ENCODE results near the gene MOSPD3. TPM values are rescaled to one million over a fixed set of nuclear protein-coding genes. Genes with fewer than 3 reads are reported as not detected.

The MOSPD3 gene
- total RNA-seq, 6 experiments from 2014 or later, result 8.6 to 19.3 (median 13.9) TPM

DNA sequence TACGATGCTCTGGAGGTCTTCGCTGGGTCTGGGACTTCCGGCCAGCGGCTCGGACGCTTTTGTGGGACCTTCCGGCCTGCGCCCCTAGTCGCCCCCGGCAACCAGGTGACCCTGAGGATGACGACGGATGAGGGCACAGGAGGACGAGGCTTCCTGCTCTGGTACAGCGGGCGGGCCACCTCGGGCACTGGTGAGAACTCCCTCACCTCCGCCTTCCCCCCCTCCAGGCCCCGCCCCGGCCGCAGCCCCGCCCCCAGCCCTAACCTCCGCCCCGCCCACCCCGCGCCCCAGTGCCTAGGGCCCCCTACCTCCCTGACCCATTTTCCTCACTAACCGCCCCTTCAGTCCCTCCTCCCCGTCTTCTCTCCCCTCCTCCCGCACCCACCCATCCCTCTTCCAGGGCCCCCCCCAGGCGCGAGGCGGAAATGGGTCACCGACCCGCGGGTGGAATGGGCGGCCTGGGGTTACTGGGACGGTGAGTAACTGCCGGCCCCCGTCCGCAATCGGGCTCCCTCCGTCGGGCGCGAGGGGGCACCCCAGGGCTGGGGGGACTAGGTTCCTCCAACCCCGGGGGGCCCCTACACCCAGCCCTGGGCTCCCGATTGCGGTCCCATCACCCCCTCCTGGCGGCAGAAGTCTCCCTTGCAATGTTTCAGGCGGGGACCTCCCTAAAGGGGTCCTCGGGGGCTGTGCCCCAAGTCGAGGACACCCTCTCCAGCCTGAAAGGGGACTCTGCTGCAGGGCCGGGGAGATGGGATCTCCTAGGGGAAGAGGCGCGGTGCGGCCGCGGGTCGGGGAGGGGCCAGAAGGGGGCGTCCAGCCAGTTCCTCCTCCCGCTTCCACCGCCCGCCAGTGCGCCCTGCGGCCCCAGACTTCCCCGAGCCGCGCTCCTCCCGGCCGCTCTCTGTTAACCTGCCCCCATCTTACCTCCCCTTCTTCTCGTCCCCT is 8.0 kb upstream of the MOSPD3 start:
- Histone ChIP-seq H3K36me3 (no peaks in the 10 kb centered on the region), H3K4me3 (peak overlapping the region; percentile 61 to 70 (median 67)), H3K9me3 (no peaks in the 10 kb centered on the region), H3K27ac (peak overlapping the region; percentile 47 to 60 (median 59)), H3K27me3 (no peaks in the 10 kb centered on the region), H3K4me1 (peaks cover 0 to 23% (median 10%) of the 10 kb centered on the region in 4 donors)
- DNase-seq, result peak; percentile 84 to 85 (median 84)
- peak; percentile 20 for TF ChIP-seq POLR2A (IDR thresholded peaks at IDR 0.05)
- TF ChIP-seq, protein P1, sequence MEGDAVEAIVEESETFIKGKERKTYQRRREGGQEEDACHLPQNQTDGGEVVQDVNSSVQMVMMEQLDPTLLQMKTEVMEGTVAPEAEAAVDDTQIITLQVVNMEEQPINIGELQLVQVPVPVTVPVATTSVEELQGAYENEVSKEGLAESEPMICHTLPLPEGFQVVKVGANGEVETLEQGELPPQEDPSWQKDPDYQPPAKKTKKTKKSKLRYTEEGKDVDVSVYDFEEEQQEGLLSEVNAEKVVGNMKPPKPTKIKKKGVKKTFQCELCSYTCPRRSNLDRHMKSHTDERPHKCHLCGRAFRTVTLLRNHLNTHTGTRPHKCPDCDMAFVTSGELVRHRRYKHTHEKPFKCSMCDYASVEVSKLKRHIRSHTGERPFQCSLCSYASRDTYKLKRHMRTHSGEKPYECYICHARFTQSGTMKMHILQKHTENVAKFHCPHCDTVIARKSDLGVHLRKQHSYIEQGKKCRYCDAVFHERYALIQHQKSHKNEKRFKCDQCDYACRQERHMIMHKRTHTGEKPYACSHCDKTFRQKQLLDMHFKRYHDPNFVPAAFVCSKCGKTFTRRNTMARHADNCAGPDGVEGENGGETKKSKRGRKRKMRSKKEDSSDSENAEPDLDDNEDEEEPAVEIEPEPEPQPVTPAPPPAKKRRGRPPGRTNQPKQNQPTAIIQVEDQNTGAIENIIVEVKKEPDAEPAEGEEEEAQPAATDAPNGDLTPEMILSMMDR (IDR thresholded peaks at IDR 0.05), result peak; percentile 34 to 47 (median 41)
- ATAC-seq, result peak; percentile 69 to 72 (median 70)
- intact Hi-C loops (cut with DNase I), result no loop called here
- 2% methylated on average over 28 of the region's 70 CpGs for WGBS (ENCODE audit: insufficient coverage, low coverage, low lambda C conversion rate, missing lambda C conversion rate)

DNA sequence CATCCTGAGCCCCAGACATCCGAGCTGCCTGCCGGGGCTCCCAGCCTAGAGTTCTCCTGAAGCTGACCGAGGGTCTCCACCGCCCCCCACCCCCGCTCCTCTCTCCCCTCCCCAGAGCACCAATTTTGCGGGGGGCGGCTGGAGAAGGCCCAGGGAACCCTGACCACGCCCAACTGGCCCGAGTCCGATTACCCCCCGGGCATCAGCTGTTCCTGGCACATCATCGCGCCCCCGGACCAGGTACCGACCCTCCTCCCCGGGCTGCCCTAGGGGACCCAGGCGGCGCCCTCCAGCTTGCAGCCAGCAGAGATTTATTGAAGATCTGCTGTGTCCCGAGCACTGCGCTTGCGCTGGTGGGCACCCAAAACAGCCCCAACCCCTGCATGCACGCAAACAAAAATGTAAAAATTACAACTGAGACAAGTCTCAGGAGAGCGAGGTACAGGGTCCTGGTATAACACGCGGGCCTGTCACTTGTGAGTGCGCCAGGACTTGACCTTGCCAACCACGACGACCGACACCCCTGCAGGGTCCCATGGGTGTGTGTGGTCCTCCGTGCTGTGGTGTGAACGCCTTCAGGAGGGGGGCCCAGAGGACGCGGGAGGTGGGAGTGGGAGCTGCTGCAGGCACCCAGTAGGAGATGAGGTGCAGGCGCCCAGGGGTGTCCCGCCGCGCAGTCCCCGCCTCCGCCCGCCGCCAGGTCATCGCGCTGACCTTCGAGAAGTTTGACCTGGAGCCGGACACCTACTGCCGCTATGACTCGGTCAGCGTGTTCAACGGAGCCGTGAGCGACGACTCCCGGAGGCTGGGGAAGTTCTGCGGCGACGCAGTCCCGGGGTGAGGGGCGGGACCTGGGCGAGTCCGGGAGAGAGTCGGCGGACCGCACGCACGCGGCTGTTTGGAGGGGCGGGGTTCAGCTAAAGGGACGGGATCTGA is 7.1 kb upstream of the MOSPD3 start:
- Histone ChIP-seq H3K36me3 (no peaks in the 10 kb centered on the region), H3K4me3 (peak overlapping the region; percentile 61 to 70 (median 67)), H3K9me3 (no peaks in the 10 kb centered on the region), H3K27me3 (no peaks in the 10 kb centered on the region), H3K27ac (peak overlapping the region in 2 of 3 donors; percentile 59 to 60), H3K4me1 (peaks cover 0 to 23% (median 10%) of the 10 kb centered on the region in 4 donors)
- peak; percentile 77 to 84 (median 83) for DNase-seq
- ATAC-seq, result peak; percentile 33 to 51 (median 46)
- TF ChIP-seq, protein P1 (IDR thresholded peaks at IDR 0.05), result no peak
- TF ChIP-seq POLR2A (IDR thresholded peaks at IDR 0.05), result no peak
- 7% methylated on average over 17 of the region's 68 CpGs for WGBS (ENCODE audit: insufficient coverage, low coverage, low lambda C conversion rate, missing lambda C conversion rate)
- intact Hi-C loops (cut with DNase I), result no loop called here

DNA sequence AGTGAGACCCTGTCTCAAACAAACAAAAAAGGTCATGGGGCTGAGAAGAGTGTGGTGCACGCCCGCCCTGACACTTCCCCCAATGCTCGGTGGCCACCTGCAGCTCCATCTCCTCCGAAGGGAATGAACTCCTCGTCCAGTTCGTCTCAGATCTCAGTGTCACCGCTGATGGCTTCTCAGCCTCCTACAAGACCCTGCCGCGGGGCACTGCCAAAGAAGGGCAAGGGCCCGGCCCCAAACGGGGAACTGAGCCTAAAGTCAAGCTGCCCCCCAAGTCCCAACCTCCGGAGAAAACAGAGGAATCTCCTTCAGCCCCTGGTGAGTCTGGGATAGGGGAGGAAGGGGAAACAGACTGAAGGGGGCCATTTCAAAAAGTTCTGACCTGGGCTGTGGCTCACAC is 6.0 kb upstream of the MOSPD3 start:
- Histone ChIP-seq H3K4me3 (no peak overlapping the region), H3K27ac (no peak overlapping the region), H3K9me3 (no peaks in the 10 kb centered on the region), H3K27me3 (no peaks in the 10 kb centered on the region), H3K4me1 (peaks cover 0 to 23% (median 12%) of the 10 kb centered on the region in 4 donors), H3K36me3 (no peaks in the 10 kb centered on the region)
- ATAC-seq (no peak), DNase-seq (no peak)
- 100% methylated on average over 4 of the region's 12 CpGs for WGBS (ENCODE audit: insufficient coverage, low coverage, low lambda C conversion rate, missing lambda C conversion rate)
- intact Hi-C loops (cut with DNase I), result no loop called here
- TF ChIP-seq, protein P1 (IDR thresholded peaks at IDR 0.05), result no peak
- TF ChIP-seq POLR2A (IDR thresholded peaks at IDR 0.05), result no peak

- no peak for DNase-seq
- peaks cover 0 to 23% (median 10%) of the 10 kb centered on the region in 4 donors for H3K4me1 ChIP-seq
- no peak for ATAC-seq
- TF ChIP-seq, protein P1 (IDR thresholded peaks at IDR 0.05), result no peak
- no peak for TF ChIP-seq POLR2A (IDR thresholded peaks at IDR 0.05)
- no peak overlapping the region for H3K4me3 ChIP-seq
- no peak overlapping the region for H3K27ac ChIP-seq
- WGBS (ENCODE audit: insufficient coverage, low coverage, low lambda C conversion rate, missing lambda C conversion rate), result 74% methylated on average over 3 of the region's 8 CpGs
- no peaks in the 10 kb centered on the region for H3K36me3 ChIP-seq
- intact Hi-C loops (cut with DNase I), result no loop called here
- no peaks in the 10 kb centered on the region for H3K27me3 ChIP-seq
- no peaks in the 10 kb centered on the region for H3K9me3 ChIP-seq
Measured at GRCh38 chr7:100607111-100607510, 5.2 kb upstream of the MOSPD3 start.
